Neural cell (in vitro differentiated cells): Measurements from ENCODE around the gene MYEF2. TPM values are rescaled to one million over a fixed set of nuclear protein-coding genes. Genes with fewer than 3 reads are reported as not detected.

Experiments
- H2AFZ ChIP-seq: fragments of 200-600, 300-800 bp; sonication (generic), shearing (Covaris generic); 2 replicates; pipeline ENCODE4 v1.6.0; 2014; ENCODE audit warnings: low read depth, mild to moderate bottlenecking, antibody characterized with exemption, low read length, moderate library complexity
- H3F3A ChIP-seq: fragments of 200-600 bp; shearing (Covaris generic); 2 replicates; pipeline ENCODE4 v1.6.1; 2016; ENCODE audit warnings: mild to moderate bottlenecking, moderate library complexity, mixed read lengths, antibody characterized with exemption, low read length; ENCODE audit not compliant: insufficient read depth, poor library complexity, severe bottlenecking
- H3K27ac ChIP-seq: fragments of 200-600, 300-800 bp; sonication (generic), shearing (Covaris generic); 2 replicates; pipeline ENCODE4 v1.5.1; 2014; ENCODE audit warnings: mild to moderate bottlenecking, low read length, moderate library complexity
- H3K27me3 ChIP-seq: fragments of 300-800, 200-600 bp; sonication (generic), shearing (Covaris generic); 2 replicates; pipeline ENCODE4 v1.6.0; 2014; ENCODE audit warnings: mild to moderate bottlenecking, low read depth, low read length, moderate library complexity; ENCODE audit not compliant: insufficient read depth
- H3K36me3 ChIP-seq: fragments of 300-800, 200-600 bp; sonication (generic), shearing (Covaris generic); 2 replicates; pipeline ENCODE4 v1.5.1; 2014; ENCODE audit warnings: mild to moderate bottlenecking, antibody characterized with exemption, low read length, moderate library complexity; ENCODE audit not compliant: insufficient read depth
- H3K4me2 ChIP-seq: fragments of 300-800, 200-600 bp; sonication (generic), shearing (Covaris generic); 2 replicates; pipeline ENCODE4 v1.6.0; 2014; ENCODE audit warnings: mild to moderate bottlenecking, low read length
- H3K4me3 ChIP-seq: fragments of 300-800, 200-600 bp; sonication (generic), shearing (Covaris generic); 2 replicates; pipeline ENCODE4 v1.5.1; 2014; ENCODE audit warnings: mild to moderate bottlenecking, low read length, moderate library complexity
- H3K79me2 ChIP-seq: fragments of 200-600 bp; shearing (Covaris generic); replicated peaks from 2 replicates; pipeline ENCODE4 v1.6.0; 2014; ENCODE audit warnings: mild to moderate bottlenecking, low read length, moderate library complexity; ENCODE audit not compliant: insufficient read depth
- H3K9ac ChIP-seq: fragments of 300-800, 200-600 bp; sonication (generic), shearing (Covaris generic); 2 replicates; pipeline ENCODE4 v1.6.1; 2016; ENCODE audit warnings: mild to moderate bottlenecking, low read length, mixed read lengths
- H3K9me2 ChIP-seq: fragments of 200-600 bp; shearing (Covaris generic); 2 replicates; pipeline ENCODE4 v1.6.1; 2016; ENCODE audit warnings: mild to moderate bottlenecking, low read length, mixed read lengths; ENCODE audit not compliant: insufficient read depth
- H3K9me3 ChIP-seq: fragments of 200-600, 300-800 bp; sonication (generic), shearing (Covaris generic); 2 replicates; pipeline ENCODE4 v1.6.1; 2016; ENCODE audit warnings: mild to moderate bottlenecking, mixed run types, low read length, moderate library complexity, mixed read lengths
- H4K20me1 ChIP-seq: fragments of 200-600 bp; shearing (Covaris generic); 2 replicates; pipeline ENCODE4 v1.6.1; 2016; ENCODE audit warnings: mild to moderate bottlenecking, mixed run types; ENCODE audit not compliant: insufficient read depth
- CTCF ChIP-seq: fragments of 450-650 bp; IDR thresholded peaks from 2 replicates; pipeline ENCODE4 v1.5.1; 2014; ENCODE audit warnings: antibody characterized with exemption, mild to moderate bottlenecking, moderate library complexity; ENCODE audit not compliant: poor library complexity, severe bottlenecking
- EP300 ChIP-seq: fragments of 450-650 bp; conservative IDR thresholded peaks from 2 replicates; pipeline ENCODE4 v1.6.1; 2014; ENCODE audit warnings: antibody characterized with exemption, mild to moderate bottlenecking, moderate library complexity; ENCODE audit not compliant: poor library complexity, severe bottlenecking
- EZH2 ChIP-seq: fragments of 200-600, 300-800 bp; shearing (Covaris generic), sonication (generic); IDR thresholded peaks from 2 replicates; pipeline ENCODE4 v1.6.1; 2014; ENCODE audit warnings: antibody characterized with exemption, low read length, borderline replicate concordance, mild to moderate bottlenecking; ENCODE audit not compliant: insufficient read depth, poor library complexity, severe bottlenecking
- MXI1 ChIP-seq: fragments of 450-650 bp; conservative IDR thresholded peaks from 2 replicates; pipeline ENCODE4 v1.6.1; 2014; ENCODE audit warnings: antibody characterized with exemption, mild to moderate bottlenecking; ENCODE audit not compliant: poor library complexity, severe bottlenecking
- POLR2AphosphoS5 ChIP-seq: IDR thresholded peaks from 2 replicates; pipeline ENCODE4 v1.6.1; 2012
- RAD21 ChIP-seq: fragments of 450-650 bp; conservative IDR thresholded peaks from 2 replicates; pipeline ENCODE4 v1.6.1; 2014; ENCODE audit warnings: antibody characterized with exemption, mild to moderate bottlenecking, moderate library complexity
- REST ChIP-seq: IDR thresholded peaks from 2 replicates; pipeline ENCODE4 v1.6.1; 2012; ENCODE audit warnings: borderline replicate concordance
- SMC3 ChIP-seq: fragments of 450-650 bp; conservative IDR thresholded peaks from 2 replicates; pipeline ENCODE4 v1.6.1; 2014; ENCODE audit warnings: antibody characterized with exemption, mild to moderate bottlenecking, moderate library complexity; ENCODE audit not compliant: poor library complexity
- TAF1 ChIP-seq: IDR thresholded peaks from 2 replicates; pipeline ENCODE4 v1.6.1; 2012; ENCODE audit warnings: low read depth
- polyA plus RNA-seq: library from polyadenylated mRNA; depleted of rRNA; stranded (reverse); fragments of >200 nt; gene quantifications from 2 replicates; pipeline ENCODE4 v1.2.3, GENCODE V29; 2014

Gene MYEF2
- polyA plus RNA-seq, 1 donor from 2014 or later = 176 TPM

- H3K79me2 ChIP-seq = no peaks in the 10 kb centered on the region
- TF ChIP-seq MXI1 = no peak
- no peak for TF ChIP-seq SMC3
- TF ChIP-seq REST = no peak
- TF ChIP-seq CTCF = no peak
- no peak for TF ChIP-seq TAF1
- no peak for TF ChIP-seq EZH2
- no peak for TF ChIP-seq EP300
- no peak for TF ChIP-seq RAD21
- no peaks in the 10 kb centered on the region for H4K20me1 ChIP-seq
- H3K9me3 ChIP-seq = no peaks in the 10 kb centered on the region
- no peak overlapping the region for H3K4me3 ChIP-seq
- H2AFZ ChIP-seq = no peak overlapping the region
- H3K9me2 ChIP-seq = no peaks in the 10 kb centered on the region
- H3K4me2 ChIP-seq = no peak overlapping the region
- H3K27me3 ChIP-seq = no peaks in the 10 kb centered on the region
- no peaks in the 10 kb centered on the region for H3K36me3 ChIP-seq
- H3F3A ChIP-seq = no peaks in the 10 kb centered on the region
- H3K9ac ChIP-seq = no peak overlapping the region
- H3K27ac ChIP-seq = no peak overlapping the region
Measured at GRCh38 chr15:48202068-48202467, 24.0 kb upstream of the MYEF2 start.

GRCh38 chr15:48191574-48192225, 13.6 kb upstream of the MYEF2 start, which contains the start of gene CTXN2:
TSS of gene CTXN2 (plus strand) at chr15:48191665. CDS start at chr15:48201301, 9,636 bp downstream.
- Histone ChIP-seq H3K27ac (peak within 1 kb of the TSS; percentile 65), H3K36me3 (no peaks in the 10 kb centered on the region), H3F3A (peaks cover 2% of the 10 kb centered on the region), H3K9ac (peak within 1 kb of the TSS; percentile 62), H3K79me2 (no peaks in the 10 kb centered on the region), H3K27me3 (peaks cover 12% of the 10 kb centered on the region), H3K9me3 (no peaks in the 10 kb centered on the region), H3K4me3 (peak within 1 kb of the TSS; percentile 72), H3K4me2 (peak within 1 kb of the TSS; percentile 89), H3K9me2 (no peaks in the 10 kb centered on the region), H2AFZ (peak within 1 kb of the TSS; percentile 61), H4K20me1 (no peaks in the 10 kb centered on the region)
- TF ChIP-seq EP300 (peak; percentile 60), EZH2 (no peak), CTCF (peak; percentile 32), SMC3 (peak; percentile 33), MXI1 (peak; percentile 87), POLR2AphosphoS5 (peak; percentile 62), RAD21 (peak; percentile 12), REST (peak; percentile 7), TAF1 (no peak)
